GM19328 (cell line): ENCODE results near the gene ERI3.

ENCODE experiments used
- ATAC-seq: cut with Tn5 transposase; IDR thresholded peaks from one replicate; pipeline ENCODE4 v1.9.1; 2021; ENCODE audit warnings: mild to moderate bottlenecking, moderate library complexity; ENCODE audit not compliant: unreplicated experiment

The ERI3 gene

GRCh38 chr1:44263568-44264450 is 91.2 kb downstream of the ERI3 start:
- ATAC-seq, result no peak

- ATAC-seq, result no peak
Observed at GRCh38 chr1:44262816-44263567, 92.1 kb downstream of the ERI3 start.

- ATAC-seq, result no peak
Observed at GRCh38 chr1:44262414-44262813, 92.6 kb downstream of the ERI3 start.

DNA sequence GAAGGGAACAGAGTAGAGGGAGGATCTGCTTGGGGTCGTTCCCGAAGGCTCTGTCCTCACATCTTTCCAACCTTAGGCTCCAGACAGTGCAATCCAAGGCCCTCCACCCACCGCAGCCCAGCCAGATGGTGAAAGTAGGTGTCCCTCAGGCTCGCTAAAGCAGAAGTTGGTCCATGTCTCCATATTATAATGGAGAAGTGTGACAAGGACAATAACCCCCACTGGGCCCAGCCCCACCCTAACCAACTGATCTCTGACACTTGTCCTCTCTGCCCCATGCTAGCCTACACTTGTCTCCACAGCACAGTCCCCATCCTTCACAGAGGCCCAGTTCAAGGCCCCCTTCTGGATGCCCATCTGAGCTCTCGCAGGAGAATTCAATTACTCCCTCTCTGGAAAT is 93.1 kb downstream of the ERI3 start:
- ATAC-seq, result no peak

GRCh38 chr1:44261171-44261817 is 93.8 kb downstream of the ERI3 start:
- ATAC-seq, result no peak

GRCh38 chr1:44260792-44261170 is 94.3 kb downstream of the ERI3 start:
- ATAC-seq, result no peak

DNA sequence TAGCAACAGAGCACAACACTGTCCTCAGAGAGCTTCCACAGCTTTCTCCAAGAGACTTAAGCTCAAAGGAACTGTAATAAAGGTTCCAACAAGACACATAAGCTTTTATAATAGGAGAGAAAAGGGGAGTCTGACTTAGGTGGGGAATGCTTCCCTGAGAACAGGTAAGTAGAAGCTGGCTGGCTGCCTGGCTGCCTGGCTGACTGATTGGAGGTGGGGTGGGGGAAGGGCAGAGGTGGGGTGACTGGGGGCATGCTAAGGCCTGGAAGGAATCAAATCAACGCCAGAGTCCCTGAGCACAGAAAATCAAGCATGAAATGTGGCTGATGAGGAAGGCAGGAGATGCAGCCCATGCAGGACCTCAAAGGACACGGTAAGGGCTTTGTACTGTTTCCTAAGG is 96.0 kb downstream of the ERI3 start:
- ATAC-seq, result no peak

GRCh38 chr1:44256762-44257554 is 98.1 kb downstream of the ERI3 start:
- no peak for ATAC-seq

- ATAC-seq, result no peak
Observed at GRCh38 chr1:44254392-44254910, 100.6 kb downstream of the ERI3 start.

DNA sequence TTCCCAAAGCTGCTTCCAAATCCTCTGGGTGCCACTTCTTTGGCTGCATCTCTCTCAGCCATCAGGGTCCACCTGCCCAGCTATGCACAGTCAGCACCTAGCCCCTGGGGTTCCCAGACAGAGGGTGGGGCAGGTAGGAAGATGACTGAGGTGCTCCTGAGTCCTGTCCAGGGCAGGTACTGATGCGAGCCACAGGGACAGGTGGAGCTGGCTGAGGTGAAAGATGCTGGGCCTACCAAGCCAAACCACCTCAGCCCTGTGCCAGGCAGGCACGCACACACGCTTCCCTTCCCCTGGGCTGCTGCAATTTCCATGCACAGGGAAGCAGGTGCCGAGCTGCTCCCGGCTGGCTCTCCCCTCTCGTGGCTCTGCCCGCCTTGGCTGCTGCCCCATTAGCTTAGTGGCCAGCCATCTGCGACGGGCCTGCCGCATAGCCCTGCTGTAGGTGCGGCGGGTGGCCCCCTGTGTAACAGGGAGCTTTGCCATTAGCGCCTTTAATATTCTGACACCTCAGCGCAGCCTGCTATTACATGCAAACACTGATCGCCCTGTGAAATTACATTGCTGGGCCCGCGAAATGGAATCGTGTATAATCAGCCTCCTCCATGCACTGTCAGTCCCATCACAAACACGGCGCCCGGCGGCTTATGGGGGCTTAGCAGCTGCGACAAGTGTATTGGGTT is 102.9 kb downstream of the ERI3 start:
- ATAC-seq, result no peak

DNA sequence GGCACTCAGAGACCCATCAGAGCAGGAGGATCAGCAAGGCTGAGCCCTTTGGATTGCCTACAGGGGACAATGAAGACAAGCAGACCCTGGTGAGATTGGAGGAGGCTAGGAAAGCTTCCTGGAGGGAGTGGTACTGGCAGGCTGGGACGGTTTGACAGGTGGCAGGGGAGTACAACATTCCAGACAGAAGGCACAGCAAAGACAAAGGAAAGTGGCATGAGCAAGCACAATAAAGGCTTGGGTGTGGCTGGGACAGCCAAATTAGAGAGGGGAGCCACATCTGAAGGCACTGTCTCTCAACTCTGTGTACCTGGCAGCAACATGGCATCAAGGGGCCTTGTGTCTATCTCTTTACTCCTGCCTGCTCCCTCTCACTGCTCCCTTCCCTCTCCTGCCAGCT is 103.6 kb downstream of the ERI3 start:
- ATAC-seq, result no peak

DNA sequence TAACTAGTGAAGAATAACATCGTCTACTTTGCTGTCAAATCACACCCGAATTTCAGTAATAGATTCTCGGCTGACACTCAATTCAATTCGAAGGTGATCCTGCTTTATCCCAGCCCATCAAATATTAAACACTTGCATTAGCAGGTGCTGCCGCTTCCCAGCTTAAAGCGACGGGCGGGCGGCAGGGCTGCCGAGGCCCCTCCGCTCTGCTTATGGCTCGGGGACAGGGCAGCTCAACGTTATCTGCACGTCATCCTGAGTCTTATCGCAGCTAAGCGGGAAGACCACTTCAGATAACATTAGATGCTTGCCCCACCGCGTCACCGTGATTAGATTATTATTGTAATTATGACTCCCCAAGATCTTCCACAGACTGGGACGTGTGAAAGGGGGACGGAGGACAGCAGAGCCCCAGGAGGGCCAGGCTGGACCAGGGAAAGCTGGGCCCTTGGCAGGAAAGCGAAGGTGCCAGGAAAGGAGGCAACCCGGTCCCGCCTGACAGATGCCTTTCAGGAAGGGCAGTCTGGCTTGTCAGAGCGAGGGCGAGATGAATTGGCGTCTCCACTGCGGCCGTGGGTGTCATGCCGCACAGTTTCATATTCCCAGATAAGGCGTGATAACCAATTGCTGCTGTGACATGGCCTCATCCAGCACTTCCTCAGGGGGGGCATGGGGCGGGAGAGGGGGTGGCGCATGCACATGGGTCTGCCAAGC is 104.8 kb downstream of the ERI3 start:
- no peak for ATAC-seq

DNA sequence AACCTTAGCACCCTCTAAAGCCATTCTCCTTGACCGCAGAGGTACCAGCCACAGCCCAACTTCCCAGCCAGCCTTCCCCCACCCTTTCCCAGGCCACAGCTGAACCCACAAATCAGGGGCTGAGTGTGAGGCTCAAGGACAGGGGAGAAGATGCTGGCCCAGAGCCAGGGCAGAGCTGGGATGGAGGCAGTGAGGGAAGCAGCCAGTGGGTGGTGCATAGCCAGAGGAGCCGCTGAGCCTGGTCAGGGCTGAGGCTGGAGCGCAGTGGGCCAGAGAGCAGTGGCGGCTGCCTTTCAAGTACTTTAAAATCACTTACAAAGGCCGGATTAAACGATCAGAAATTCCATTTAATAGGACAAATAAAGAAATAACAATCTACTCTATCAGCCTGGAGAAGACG is 105.5 kb downstream of the ERI3 start:
- no peak for ATAC-seq

- no peak for ATAC-seq
Observed at GRCh38 chr1:44246806-44247205, 108.3 kb downstream of the ERI3 start.

GRCh38 chr1:44244986-44245385 is 110.1 kb downstream of the ERI3 start:
- ATAC-seq, result no peak

DNA sequence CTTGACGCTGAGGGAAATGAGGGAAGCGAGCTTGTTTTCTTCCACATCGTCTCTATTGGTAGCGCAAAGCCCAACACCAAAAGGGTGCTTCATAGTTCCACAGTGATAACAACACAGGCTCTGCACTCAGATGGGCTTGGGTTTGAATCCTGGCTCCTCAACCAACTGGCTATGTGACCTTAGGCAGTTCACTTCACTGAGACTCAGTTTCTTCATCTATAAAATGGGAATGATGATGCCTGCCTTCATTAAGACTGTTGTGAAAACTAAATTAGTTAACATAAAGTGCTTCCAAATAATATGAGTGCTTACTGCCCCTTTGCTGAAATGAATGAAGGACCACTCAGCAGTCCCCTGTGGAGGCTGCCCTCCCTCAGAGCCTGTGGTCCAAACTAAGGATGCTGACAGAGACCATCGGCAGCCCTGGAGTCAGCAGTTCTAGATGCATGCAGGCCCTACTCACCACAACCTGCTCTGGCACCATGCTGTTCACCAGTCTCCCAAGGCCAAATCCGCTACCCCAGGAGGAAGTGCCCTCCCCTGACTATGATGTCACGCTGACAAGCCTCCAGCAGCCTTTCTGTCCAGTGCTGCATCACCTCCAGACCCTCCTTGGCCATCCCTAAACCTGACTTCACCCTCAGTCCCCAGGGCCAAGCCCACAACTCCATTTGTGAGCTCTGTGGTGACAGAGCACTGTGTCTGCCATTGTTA is 111.1 kb downstream of the ERI3 start:
- ATAC-seq, result no peak

DNA sequence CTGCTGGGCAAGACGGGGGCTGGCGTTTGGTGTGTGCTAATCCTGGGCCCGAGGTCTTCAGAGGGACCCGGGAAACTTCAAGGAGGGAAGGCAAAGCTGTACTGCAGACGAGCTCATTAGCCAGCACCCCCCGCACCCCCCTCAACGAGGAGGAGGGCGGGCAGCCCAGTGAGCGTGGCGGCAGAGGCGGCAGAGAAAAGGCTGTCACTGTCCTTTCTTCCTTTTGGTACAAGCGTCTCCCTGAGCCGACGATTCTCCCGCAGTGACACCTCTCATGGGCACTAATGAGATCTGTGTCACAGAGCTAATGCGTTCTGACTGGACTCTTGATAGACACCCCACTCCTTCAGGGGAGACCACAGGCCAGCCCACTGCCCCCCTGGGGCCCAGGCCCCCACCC is 112.3 kb downstream of the ERI3 start:
- ATAC-seq, result no peak

DNA sequence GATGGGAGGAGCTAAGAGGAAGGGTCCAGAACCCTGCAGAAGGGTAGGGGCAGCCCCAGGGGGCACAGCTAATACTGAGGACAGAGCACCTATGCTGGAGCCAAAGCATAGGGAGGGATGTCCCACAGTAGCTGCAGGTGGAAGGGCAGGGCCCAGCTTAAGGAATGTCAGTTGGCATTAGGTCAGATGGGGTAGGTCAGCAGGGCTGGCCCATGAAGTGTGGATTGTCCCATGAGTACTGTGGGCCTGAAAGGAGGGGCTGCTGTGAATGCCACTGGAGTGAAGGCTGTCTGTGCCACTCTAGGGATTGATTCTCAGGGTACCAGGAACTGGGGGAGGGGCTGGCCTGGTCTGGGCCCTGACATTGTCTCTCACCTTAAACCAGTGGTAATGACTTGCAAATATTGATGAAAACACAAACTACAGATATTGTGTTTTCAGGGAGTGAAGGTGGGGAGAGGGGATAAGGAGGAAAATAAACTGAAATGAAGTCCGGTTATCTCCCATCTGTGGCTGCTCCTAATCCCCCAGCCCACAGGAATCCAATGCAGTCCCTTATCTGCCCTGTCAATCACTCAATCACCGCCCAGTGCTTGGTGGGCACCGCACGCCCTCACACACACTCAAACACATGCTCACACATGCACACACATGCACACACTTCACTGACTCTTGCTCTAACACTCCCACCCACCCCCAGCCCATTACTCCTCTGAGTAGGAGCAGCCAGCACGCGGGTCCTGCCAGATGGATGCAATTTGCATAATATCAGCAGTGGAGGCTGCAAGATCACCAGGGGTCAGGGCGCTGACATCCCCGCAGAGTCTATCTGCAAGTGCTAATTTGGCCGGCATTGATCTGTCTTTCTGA is 114.0 kb downstream of the ERI3 start:
- ATAC-seq, result no peak
